GM12891 (cell line): ENCODE results near the gene SRRM5.

Experiments
- DNase-seq: peaks from one replicate; pipeline ENCODE4 v3.0.0; 2011; ENCODE audit warnings: low spot score; ENCODE audit not compliant: insufficient read length
- FAIRE-seq: peaks from 2 replicates; lab custom pipeline; 2011; peaks lifted over from hg19 to GRCh38; lab: Jason Lieb, UNC
- PAX5 ChIP-seq: IDR thresholded peaks from 2 replicates; pipeline ENCODE4 v1.6.1; 2011; ENCODE audit warnings: low read length, moderate library complexity, mild to moderate bottlenecking; ENCODE audit not compliant: insufficient read depth, severe bottlenecking
- POLR2A ChIP-seq: IDR thresholded peaks from 2 replicates; pipeline ENCODE4 v1.6.1; 2011; ENCODE audit warnings: low read depth, low read length, control low read depth
- POLR2AphosphoS5 ChIP-seq: IDR thresholded peaks from 2 replicates; pipeline ENCODE4 v1.6.1; 2011; ENCODE audit warnings: low read depth, low read length, control low read depth
- POU2F2 ChIP-seq: IDR thresholded peaks from 2 replicates; pipeline ENCODE4 v1.6.1; 2011; ENCODE audit warnings: low read depth, mild to moderate bottlenecking, control low read depth, low read length, moderate library complexity
- SPI1 ChIP-seq: IDR thresholded peaks from 2 replicates; pipeline ENCODE4 v1.6.1; 2011; ENCODE audit warnings: low read depth, low read length, control low read depth
- TAF1 ChIP-seq: IDR thresholded peaks from 2 replicates; pipeline ENCODE4 v1.6.1; 2011; ENCODE audit warnings: low read depth, low read length, control low read depth

The SRRM5 gene

GRCh38 chr19:43660971-43661360 is 49.1 kb downstream of the SRRM5 start:
- no peak for FAIRE-seq
- TF ChIP-seq TAF1 (no peak), SPI1 (no peak), PAX5 (no peak), POLR2AphosphoS5 (no peak), POLR2A (no peak), POU2F2 (no peak)
- DNase-seq, result no peak

GRCh38 chr19:43662487-43662886 is 50.6 kb downstream of the SRRM5 start:
- TF ChIP-seq PAX5 (no peak), POLR2AphosphoS5 (no peak), POLR2A (no peak), TAF1 (no peak), POU2F2 (no peak), SPI1 (no peak)
- no peak for FAIRE-seq
- no peak for DNase-seq

GRCh38 chr19:43664018-43664417 is 52.1 kb downstream of the SRRM5 start:
- TF ChIP-seq PAX5 (no peak), SPI1 (peak; percentile 90)
- DNase-seq (no peak), FAIRE-seq (peak; percentile 64)
